NOMO-1 treated with dmso at 0.1 percent for 144 hours (cell line): ENCODE results near the gene CD200.

Source experiments
- DNase-seq: peaks from one replicate; lab custom pipeline; 2025; ENCODE audit not compliant: unreplicated experiment; lab: John Stamatoyannopoulos, UW

Gene CD200

GRCh38 chr3:112333002-112333380 lies at the start of gene CD200:
TSS of gene CD200 (plus strand) at chr3:112333156. CDS start at chr3:112333213, 57 bp downstream.
- DNase-seq = no peak

- no peak for DNase-seq
Observed at GRCh38 chr3:112289011-112289410, 43.9 kb upstream of the CD200 start.

GRCh38 chr3:112293368-112294321 lies 39.3 kb upstream of the CD200 start, which contains the start of gene SLC9C1:
TSS of gene SLC9C1 (minus strand) at chr3:112294216. CDS start at chr3:112286791, 7,425 bp downstream.
- peak; percentile 38 for DNase-seq

- no peak for DNase-seq
Observed at GRCh38 chr3:112297714-112298113, 35.2 kb upstream of the CD200 start.

DNA sequence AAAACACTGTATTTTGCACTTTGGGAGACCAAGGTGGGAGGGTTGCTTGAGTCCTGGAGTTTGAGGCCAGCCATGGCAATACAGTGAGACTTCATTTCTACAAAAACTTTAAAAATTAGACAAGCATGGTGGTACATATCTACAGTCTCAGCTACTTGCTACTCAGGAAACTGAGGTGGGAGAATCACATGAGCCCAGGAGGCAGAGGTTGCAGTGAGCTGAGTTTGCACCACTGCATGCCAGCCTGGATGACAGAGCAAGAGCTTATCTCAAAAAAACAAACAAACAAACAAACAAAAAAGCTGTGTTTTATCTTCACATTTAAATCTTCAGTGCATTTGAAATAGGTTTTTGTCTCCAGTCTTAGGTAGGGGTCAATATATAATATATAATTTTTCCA lies 34.2 kb upstream of the CD200 start:
- DNase-seq = no peak

GRCh38 chr3:112302150-112302830 lies 30.7 kb upstream of the CD200 start:
- no peak for DNase-seq

DNA sequence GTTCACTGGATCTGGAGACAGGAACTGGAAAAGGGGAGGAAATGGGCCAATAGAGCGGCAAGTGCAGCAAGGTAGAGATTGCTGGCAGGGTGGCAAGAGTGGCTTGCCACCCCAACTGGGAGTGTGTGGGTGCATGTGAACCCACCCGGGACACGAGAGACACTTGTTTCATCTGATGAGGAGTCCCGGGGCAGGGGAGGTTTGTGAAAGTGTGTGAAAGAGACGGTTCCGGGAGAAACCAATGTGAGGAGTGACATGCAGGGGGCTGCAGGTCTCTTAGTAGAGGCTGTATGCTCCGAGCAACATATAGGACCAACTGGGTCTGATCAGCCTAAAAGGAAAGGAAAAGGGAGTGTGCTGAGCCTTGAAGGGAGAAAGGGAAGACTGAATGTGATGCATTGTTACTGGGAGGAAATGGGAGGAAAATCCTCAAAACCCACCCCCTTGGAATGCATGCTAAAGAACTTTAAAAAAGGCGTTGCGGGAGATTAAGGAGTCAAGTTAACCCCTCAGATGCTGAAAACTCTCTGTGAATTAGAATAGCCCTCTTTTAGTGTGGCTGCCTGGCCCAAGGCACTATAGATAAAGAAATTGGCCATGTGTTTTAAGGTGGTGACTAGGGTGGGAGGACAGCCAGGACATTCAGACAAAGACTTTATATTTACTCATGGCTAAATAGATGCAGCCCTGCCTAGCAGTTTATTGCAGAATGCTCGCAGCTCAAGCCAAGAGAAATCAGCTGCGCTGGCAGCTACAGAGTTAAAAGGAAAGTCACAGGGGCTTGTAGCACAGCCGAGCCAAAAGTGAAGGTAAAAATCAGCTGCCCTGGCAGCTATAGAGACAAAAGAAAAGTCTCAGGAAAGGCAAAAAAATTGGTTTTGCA lies 29.8 kb upstream of the CD200 start:
- no peak for DNase-seq

- no peak for DNase-seq
Observed at GRCh38 chr3:112303764-112304325, 29.1 kb upstream of the CD200 start.

DNA sequence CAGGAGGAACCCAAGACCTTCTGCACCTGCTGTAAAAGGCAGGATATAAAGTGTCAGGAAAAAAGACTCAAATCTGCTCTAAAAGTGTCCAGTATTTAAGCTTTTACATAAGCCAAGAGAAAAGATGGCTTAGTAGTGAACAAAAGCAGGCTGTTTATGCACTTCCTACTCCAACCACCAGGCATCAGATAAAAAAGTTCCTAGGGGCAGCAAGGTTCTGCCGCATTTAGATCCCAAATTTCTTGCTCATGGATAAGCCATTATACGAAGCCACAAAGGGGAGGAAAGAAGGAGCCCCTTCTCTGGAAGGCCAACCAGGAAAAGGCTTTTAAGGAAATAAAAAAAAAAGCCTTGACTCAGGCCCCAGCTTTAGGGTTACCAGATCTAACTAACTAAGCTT lies 28.3 kb upstream of the CD200 start:
- no peak for DNase-seq

GRCh38 chr3:112306825-112307224 lies 26.1 kb upstream of the CD200 start:
- DNase-seq = no peak

DNA sequence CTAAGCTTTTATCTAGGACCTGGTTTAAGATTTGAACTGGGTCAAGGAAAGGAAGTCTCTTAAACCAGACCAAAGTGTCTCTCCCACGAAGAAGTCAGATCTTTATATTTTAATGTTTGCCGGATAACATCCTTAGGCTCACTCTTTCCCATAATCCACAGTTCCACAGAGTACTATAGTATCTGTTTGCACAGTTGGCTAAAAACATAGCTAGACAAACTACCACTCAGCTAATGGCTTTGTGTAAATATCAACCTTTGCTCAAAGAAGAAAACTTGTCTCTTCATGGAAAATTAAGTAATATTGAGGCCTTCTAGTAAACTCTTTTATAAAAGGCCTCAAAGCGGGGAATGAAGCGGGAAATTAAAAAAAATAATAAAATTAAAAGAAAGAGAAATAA lies 25.4 kb upstream of the CD200 start:
- no peak for DNase-seq

DNA sequence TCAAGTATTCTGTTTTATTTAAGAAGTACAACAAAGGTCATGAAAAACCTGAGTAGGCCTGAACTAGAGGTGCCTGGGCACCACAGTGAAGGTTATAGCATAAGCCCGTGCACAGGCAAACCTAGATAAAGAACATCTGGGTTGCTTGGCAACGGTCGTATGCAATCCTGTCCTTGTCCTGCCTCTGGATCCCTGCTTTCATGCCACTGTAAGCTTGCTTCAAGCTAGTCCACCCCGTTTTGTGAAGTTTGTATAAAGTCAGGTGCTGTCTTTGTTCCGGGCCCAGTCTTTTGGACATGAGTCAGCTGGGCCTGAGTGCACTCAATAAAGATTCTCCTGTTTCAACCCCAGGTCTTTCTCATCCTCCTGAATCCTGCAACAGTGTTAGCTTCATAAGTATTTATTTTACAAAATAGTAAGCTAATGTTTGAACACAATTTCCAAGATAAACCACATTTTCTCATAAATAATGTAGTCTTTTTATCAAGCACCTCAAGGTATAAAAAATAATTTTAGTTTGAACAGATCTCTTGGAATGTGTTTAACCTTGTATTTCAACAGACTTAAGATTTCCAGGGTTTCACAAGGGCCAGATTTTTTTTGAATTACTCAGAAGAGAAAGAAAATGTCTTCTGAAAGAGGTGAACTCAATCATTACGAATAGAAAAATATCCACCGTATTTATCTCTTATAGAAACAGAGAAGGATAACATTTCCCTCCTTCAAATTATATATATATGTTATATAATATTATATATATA lies 24.6 kb upstream of the CD200 start:
- no peak for DNase-seq

- DNase-seq = no peak
Observed at GRCh38 chr3:112314649-112315048, 18.3 kb upstream of the CD200 start.

DNA sequence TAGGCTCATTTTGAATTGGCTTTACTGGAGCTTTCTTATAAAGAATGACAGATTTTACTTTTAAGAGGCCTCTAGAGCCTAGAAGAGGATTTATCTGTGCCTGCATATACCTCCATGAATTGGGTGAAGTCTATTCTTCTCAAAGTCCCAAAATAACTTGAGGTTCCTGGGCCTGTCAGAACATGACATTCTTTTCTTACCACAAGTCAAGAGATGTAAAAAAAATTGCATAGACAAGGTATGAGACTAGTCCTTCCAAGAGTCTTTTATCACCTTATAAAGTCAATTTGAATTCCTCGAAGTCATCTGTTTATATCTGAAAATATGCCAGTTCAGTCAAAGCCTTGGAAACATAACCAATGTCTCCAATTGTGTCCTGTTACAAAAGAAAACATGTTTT lies 17.2 kb upstream of the CD200 start:
- DNase-seq = no peak

DNA sequence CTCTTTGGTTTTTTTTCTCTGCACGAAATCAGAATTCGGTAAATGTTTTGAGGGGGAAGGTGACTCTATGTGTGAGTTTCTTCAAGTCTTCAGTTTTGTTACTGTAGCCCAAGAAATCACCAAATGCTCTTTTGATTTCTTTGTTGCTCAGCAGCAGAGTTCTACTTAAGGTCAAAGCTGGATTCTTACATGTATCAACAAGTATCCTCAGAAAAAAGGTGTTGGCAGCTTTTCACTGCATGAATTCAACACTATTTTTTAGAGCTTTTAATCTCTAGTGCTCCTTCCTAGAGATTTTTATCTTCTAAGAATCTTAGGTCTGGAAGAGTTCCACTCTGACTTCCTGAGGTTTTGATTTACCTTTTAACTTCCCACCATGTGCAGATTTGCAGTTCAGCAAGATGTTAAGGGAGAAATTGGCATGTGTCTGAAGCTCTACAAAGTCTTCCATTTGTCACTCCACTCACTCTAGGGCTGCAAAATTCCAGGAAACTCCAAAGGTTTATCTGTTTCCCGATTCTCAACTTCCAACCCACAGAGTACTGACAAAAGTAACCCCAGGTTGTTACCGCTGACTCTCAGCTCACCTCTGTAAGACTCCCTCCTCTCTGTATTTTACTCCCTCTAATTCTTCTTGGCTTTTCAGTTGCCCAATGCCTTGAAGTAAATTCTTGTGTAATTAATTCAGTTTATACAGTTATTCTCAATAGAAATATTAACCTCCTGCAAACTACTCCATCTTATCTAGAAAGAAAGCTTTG lies 13.3 kb upstream of the CD200 start:
- no peak for DNase-seq

DNA sequence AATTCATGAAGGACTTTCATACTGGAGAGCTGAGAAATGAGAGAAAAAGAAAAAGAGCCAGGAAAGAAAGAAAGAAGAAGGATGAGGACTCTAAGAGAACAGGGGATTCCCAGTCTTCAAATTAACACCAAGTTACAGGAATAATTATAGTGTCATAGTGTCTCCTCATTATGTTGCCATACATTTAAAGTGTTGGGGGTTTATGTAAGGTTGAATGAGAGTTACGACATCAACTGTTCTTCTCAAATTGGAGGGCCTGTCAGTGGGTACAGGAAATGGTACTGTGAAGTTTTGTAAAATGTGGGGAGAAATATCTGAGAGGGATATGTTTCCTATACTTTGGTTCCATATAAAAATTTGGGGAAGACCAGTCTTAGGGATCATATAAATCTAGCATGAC lies 12.3 kb upstream of the CD200 start:
- peak; percentile 31 for DNase-seq

DNA sequence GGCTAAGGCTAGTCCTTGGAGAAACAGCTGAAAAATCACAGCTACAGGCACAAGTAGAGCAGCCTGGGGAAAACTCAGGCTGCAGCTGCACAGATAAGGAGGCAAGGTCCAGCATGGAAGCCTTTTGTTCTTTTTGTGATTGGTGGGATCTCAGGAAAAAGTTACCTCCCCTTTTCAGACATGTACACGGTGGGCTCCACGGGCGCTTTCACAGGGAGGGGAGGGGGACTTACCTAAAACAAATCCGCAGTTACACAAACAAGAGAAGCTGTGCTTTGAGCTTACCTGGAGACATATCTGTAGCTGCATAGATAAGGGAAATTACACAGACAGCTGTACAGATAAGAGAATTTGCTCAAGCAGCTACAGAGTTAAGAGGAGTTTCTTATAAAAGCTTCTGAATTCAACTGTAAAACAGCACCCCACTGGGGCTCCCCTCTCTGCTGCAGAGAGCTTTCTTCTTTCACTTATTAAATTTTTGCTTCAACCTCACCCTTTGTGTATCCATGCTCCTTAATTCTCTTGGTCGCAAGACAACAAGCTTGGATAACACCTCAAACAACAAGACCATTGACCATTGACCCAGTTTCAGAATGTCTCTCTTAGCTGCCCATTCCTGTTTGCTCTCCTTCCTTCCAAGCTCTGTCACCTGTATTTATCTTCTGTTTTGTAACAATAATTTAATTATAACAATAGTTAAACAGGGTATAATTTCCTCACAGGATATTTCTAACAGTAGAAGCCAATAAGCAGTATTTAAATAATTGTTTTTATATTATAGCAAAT lies 10.9 kb upstream of the CD200 start:
- no peak for DNase-seq

- peak; percentile 55 for DNase-seq
Observed at GRCh38 chr3:112327371-112327951, 5.5 kb upstream of the CD200 start.
